Activated naive CD8-positive, alpha-beta T cell (primary cell): ENCODE results near the gene FAM222B.
A peak's percentile ranks its signal among the peaks of the same experiment; 100 is the strongest.

Experiments used
- H3K27ac Mint-ChIP-seq: one replicate; pipeline ENCODE4 v1.8.0; 2021; ENCODE audit warnings: mixed read lengths
- H3K27me3 Mint-ChIP-seq: one replicate; pipeline ENCODE4 v1.8.0; 2021; ENCODE audit warnings: mixed read lengths
- H3K36me3 Mint-ChIP-seq: one replicate; pipeline ENCODE4 v1.8.0; 2021; ENCODE audit warnings: mixed read lengths
- H3K4me1 Mint-ChIP-seq: one replicate; pipeline ENCODE4 v1.8.0; 2021; ENCODE audit warnings: low read depth, mixed read lengths
- H3K4me3 Mint-ChIP-seq: one replicate; pipeline ENCODE4 v1.8.0; 2021; ENCODE audit warnings: mild to moderate bottlenecking, mixed read lengths
- H3K9me3 Mint-ChIP-seq: one replicate; pipeline ENCODE4 v1.8.0; 2021; ENCODE audit warnings: low read depth, mixed read lengths

The FAM222B gene

GRCh38 chr17:28751600-28752366 lies 90.8 kb downstream of the FAM222B start:
- Mint-ChIP-seq H3K27ac (no peak overlapping the region), H3K4me3 (no peak overlapping the region), H3K9me3 (no peaks in the 10 kb centered on the region), H3K27me3 (no peaks in the 10 kb centered on the region), H3K4me1 (peaks cover 11% of the 10 kb centered on the region), H3K36me3 (peaks cover 2% of the 10 kb centered on the region)

- Mint-ChIP-seq H3K36me3 (peaks cover 2% of the 10 kb centered on the region), H3K4me3 (peak overlapping the region; percentile 17), H3K27me3 (no peaks in the 10 kb centered on the region), H3K9me3 (no peaks in the 10 kb centered on the region), H3K27ac (peak overlapping the region; percentile 10), H3K4me1 (peaks cover 12% of the 10 kb centered on the region)
These were observed 92.2 kb downstream of the FAM222B start for GRCh38 chr17:28750178-28751047.

GRCh38 chr17:28749516-28750177 lies 92.9 kb downstream of the FAM222B start:
- Mint-ChIP-seq H3K27ac (no peak overlapping the region), H3K4me1 (peaks cover 12% of the 10 kb centered on the region), H3K4me3 (peak overlapping the region; percentile 17), H3K27me3 (no peaks in the 10 kb centered on the region), H3K36me3 (peaks cover 2% of the 10 kb centered on the region), H3K9me3 (no peaks in the 10 kb centered on the region)

DNA sequence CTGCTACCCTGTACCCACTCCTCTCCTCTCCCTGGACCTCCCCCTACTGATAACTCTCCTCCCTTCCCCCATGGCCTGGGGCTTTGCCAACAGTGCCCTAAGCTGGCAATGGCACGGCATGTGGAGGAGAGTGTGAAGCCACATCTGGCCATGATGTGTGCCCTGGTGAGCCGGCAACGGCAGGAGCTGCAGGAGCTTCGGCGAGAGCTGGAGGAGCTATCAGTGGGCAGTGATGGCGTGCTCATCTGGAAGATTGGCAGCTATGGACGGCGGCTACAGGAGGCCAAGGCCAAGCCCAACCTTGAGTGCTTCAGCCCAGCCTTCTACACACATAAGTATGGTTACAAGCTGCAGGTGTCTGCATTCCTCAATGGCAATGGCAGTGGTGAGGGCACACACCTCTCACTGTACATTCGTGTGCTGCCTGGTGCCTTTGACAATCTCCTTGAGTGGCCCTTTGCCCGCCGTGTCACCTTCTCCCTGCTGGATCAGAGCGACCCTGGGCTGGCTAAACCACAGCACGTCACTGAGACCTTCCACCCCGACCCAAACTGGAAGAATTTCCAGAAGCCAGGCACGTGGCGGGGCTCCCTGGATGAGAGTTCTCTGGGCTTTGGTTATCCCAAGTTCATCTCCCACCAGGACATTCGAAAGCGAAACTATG lies 93.6 kb downstream of the FAM222B start:
- Mint-ChIP-seq H3K27me3 (no peaks in the 10 kb centered on the region), H3K27ac (no peak overlapping the region), H3K4me1 (peaks cover 12% of the 10 kb centered on the region), H3K4me3 (peak overlapping the region; percentile 44), H3K9me3 (no peaks in the 10 kb centered on the region), H3K36me3 (peaks cover 2% of the 10 kb centered on the region)

DNA sequence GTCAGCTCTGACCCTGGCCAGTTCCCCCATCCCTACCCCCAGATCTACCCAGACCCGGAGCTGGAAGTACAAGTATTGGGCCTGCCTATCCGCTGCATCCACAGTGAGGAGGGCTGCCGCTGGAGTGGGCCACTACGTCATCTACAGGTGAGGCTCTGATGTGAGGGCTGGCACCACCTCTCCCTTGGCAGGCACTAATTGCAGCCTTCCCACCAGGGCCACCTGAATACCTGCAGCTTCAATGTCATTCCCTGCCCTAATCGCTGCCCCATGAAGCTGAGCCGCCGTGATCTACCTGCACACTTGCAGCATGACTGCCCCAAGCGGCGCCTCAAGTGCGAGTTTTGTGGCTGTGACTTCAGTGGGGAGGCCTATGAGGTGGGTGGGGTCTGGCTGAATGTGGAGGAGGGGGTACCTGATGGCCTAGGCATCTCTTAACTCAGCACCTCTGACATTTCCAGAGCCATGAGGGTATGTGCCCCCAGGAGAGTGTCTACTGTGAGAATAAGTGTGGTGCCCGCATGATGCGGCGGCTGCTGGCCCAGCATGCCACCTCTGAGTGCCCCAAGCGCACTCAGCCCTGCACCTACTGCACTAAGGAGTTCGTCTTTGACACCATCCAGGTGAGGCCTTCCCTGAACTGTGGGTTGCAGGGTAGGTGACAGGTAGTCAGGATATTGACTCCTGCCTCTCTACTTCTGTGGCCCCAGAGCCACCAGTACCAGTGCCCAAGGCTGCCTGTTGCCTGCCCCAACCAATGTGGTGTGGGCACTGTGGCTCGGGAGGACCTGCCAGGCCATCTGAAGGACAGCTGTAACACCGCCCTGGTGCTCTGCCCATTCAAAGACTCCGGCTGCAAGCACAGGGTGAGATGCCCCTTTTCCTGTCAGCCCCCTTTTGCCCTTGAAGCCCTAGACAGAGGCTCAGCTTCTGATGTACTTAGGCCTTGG lies 94.5 kb downstream of the FAM222B start:
- Mint-ChIP-seq H3K9me3 (no peaks in the 10 kb centered on the region), H3K4me1 (peaks cover 13% of the 10 kb centered on the region), H3K27me3 (no peaks in the 10 kb centered on the region), H3K4me3 (peak overlapping the region; percentile 30), H3K27ac (peak overlapping the region; percentile 58), H3K36me3 (peaks cover 2% of the 10 kb centered on the region)

GRCh38 chr17:28747051-28747691 lies 95.4 kb downstream of the FAM222B start:
- H3K4me3 Mint-ChIP-seq: peak overlapping the region; percentile 94
- H3K36me3 Mint-ChIP-seq: peaks cover 2% of the 10 kb centered on the region

DNA sequence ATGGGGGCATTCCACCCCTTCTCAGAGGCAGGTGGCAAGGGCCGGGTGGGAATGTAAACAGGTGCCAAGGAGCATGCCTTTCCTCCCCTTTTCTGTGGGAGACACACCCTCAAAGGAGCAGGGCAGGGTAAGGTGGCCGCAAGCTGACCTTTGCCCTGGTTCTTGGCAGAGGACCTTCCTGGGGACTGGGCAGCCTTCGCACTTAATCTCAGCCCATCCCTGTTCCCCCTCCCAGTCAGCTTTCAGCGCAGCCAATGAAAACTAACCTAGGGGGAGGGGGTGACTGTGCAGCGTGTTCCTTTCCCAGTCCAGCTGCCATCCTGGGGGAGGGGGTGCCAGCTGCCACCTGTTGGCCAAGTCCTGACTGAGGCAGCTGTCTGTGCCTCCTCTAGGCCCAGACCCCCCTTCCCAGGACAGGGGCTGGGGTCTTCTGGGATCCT lies 96.0 kb downstream of the FAM222B start:
- Mint-ChIP-seq H3K9me3 (no peaks in the 10 kb centered on the region), H3K36me3 (peaks cover 2% of the 10 kb centered on the region), H3K4me3 (peak overlapping the region; percentile 94), H3K27ac (peak overlapping the region; percentile 68), H3K27me3 (no peaks in the 10 kb centered on the region), H3K4me1 (peaks cover 17% of the 10 kb centered on the region)

More at GRCh38 chr17:28747051-28747691, 95.4 kb downstream of the FAM222B start:
- Mint-ChIP-seq H3K9me3 (no peaks in the 10 kb centered on the region), H3K27me3 (no peaks in the 10 kb centered on the region), H3K4me1 (peaks cover 15% of the 10 kb centered on the region), H3K27ac (no peak overlapping the region)

DNA sequence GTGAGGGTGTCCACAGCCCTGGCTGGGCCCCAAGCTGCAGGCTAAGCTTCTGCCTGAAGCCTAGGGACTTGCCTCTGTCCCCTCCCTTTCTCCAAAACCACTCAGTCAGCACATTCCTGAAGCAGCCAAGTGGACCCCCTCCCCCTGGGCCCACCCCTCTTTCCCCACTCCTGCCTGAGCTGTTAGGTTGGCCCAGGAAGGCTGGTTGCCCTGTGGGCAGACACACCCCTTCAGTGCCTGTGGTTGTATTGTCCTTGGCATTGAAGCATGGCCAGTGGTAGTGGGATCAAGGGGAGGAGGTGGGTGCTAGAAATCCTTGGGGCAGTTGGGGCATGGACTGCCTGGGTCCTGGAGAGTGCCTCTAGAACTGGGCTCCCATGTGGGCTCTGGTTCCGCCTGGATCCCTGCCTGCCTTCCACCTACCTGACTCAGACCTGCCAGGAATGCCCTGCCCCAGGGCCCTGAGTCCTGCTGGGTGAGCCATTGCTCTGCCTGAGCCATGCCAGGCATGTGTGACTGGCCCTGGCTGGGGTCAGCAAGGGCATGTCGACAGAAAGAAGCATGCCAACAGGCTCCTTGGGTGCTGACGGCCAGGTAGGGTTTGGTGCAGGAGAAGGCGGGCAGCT lies 96.7 kb downstream of the FAM222B start:
- Mint-ChIP-seq H3K9me3 (no peaks in the 10 kb centered on the region), H3K36me3 (peaks cover 2% of the 10 kb centered on the region), H3K4me3 (peak overlapping the region; percentile 94), H3K4me1 (peaks cover 17% of the 10 kb centered on the region), H3K27me3 (no peaks in the 10 kb centered on the region), H3K27ac (peak overlapping the region; percentile 68)

DNA sequence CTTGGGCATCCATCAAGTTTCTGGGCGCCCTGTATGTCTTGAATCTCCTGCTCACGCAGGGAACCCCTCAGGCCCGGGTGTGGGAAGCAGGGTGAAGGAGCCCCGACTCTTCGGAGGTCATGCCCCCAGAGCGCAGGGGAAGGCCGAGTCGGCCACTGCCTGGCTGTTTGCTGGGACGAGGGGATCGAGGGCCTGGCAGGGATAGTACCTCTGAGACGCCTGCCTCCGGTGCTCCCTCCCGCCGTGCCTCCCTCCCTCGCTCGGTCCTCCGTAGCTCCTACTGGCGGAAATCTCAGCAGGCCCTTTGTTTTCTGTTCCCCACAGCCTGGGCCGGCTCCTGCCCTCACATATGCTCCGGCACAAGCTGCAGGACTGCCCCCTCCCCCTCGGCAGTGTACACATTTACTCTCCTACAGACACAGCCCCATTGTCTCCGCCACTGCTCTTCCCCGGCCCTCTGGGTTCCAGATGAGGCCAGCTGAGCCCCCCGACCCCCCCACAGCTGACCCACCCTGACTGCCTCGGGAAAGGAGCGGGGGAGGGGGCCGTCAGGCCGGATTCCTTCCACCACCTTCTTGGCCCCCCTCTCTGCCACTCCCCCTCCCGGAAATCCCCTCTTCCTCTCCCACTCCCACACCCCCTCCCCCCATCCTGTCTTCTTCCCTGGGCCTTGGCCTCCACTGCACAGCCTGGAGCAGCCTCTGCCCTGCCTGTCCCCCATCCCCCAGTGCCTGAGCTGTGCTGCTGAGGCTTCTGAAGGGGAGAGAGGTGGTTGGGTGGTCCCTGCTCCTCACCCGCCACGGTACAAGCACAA lies 97.4 kb downstream of the FAM222B start:
- Mint-ChIP-seq H3K36me3 (peaks cover 2% of the 10 kb centered on the region), H3K4me3 (peak overlapping the region; percentile 94), H3K27me3 (no peaks in the 10 kb centered on the region), H3K4me1 (peaks cover 16% of the 10 kb centered on the region), H3K27ac (peak overlapping the region; percentile 85), H3K9me3 (no peaks in the 10 kb centered on the region)

DNA sequence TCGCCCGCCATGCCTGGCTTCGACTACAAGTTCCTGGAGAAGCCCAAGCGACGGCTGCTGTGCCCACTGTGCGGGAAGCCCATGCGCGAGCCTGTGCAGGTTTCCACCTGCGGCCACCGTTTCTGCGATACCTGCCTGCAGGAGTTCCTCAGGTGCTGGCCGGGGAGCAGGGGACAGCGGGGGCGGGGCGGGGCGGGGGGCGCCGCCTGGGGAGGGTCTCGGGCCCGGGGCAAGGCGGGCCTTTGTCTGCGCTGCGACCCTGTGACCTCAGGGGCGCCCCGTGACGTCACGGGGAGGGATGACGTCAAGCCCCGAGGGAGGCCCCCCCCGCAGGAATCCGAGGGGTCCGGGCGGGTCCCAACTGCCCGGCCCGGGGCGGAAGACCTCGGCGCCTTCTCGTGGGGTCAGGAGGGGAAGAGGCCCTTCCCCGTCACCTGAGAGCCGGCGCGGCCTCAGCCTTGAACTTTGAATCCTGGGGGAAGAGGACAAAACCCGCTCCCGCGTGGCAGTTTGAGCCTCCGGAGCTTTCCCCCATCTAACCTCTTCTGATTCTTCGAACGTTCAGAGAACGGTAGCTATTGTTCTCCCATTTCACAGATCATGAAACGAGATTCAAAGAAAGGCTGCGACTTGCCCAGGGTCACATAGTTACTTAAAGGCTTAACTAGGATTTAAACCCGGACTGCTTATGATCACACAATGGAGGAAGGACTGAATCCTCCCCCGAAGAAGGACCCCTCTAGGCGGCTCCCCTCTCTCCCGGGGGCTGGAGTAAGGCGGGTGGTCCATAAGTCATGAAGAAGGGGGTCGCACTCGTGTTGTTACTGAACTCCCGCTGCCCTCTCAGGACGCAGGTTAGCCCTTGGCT lies 98.3 kb downstream of the FAM222B start:
- Mint-ChIP-seq H3K27ac (peak overlapping the region; percentile 85), H3K4me1 (peaks cover 15% of the 10 kb centered on the region), H3K27me3 (no peaks in the 10 kb centered on the region), H3K4me3 (peak overlapping the region; percentile 94), H3K36me3 (peaks cover 2% of the 10 kb centered on the region), H3K9me3 (no peaks in the 10 kb centered on the region)

DNA sequence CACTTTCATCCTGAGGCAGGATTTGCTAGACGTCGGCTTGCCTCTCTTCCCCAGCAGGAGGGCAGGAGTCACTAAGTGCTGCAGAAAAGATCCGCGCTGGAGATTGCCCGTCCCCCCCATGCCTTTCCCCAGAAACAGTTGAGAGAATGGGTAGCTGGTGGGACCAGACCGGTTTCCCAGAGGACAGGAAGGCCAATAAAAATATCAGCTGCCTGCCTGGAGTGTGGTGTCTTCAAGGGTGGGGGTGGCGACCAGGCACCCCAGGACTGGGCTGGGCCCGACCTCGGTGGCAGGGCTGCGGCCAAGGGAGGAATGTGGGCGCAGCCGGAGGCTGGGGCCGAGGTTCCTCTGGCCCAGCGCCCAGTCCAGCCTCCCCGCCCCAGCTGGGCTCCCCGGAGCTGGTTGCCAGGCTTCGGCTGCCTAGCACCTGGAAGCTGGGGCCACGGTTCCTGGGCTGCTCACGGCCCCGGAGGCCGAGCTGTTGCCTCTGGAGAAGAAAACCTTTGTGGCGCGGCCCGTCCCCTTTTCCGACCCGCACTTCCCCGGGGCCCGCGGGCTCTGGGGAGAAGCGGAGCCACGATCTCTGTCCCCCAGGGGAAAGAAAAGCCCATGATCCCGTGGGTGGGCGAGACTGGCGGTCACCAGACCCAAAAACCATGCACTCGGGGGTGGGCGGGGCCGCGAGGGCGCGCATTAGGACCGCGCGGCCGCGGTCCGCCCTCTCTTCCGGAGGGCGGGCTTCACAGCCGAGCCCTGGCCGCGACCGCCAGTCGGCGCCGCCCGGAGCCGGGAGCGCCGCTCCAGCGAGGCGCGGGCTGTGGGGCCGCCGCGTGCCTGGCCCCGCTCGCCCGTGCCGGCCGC lies 99.1 kb downstream of the FAM222B start, which contains the start of gene TRAF4:
TRAF4 (plus strand) TSS at position 769 of the 861 bp plus-strand sequence. CDS start 102 bp downstream, outside the sequence.
- Mint-ChIP-seq H3K9me3 (no peaks in the 10 kb centered on the region), H3K4me1 (peaks cover 19% of the 10 kb centered on the region), H3K36me3 (peaks cover 3% of the 10 kb centered on the region), H3K27me3 (no peaks in the 10 kb centered on the region), H3K4me3 (peak within 1 kb of the TSS; percentile 94), H3K27ac (peak within 1 kb of the TSS; percentile 85)
